Heart right ventricle (tissue), 16 donors: ENCODE data around the gene SLC6A7. TPM values are rescaled to one million over a fixed set of nuclear protein-coding genes. Genes with fewer than 3 reads are reported as not detected.

Experiments
- ATAC-seq, 8 donors: fragments of 200-7000 bp; cut with Tn5 transposase; one replicate each; pipeline ENCODE4 v1.9.1; 2020; ENCODE audit warnings: mild to moderate bottlenecking in 8 of 8, moderate library complexity in 8 of 8, moderate number of reproducible peaks in 1 of 8
- DNase-seq, 2 donors: peaks; one replicate each; pipeline ENCODE4 v3.0.0-alpha.2; 2020
- H3K27ac ChIP-seq, 10 donors: fragments of 200-600 bp; sonication (generic) in 2 of 10; one replicate each; pipeline versions ENCODE4 v1.5.0 to v1.8.0; 2020 to 2022; ENCODE audit warnings: mild to moderate bottlenecking in 3 of 10
- H3K27me3 ChIP-seq, 7 donors: fragments of 200-600 bp; one replicate each; pipeline ENCODE4 v1.8.0; 2021 to 2022; ENCODE audit warnings: mild to moderate bottlenecking in 2 of 7
- H3K36me3 ChIP-seq, 9 donors: fragments of 200-600 bp; sonication (generic) in 1 of 9; one replicate each; pipeline versions ENCODE4 v1.5.0 to v1.8.0; 2020 to 2022; ENCODE audit warnings: mild to moderate bottlenecking in 2 of 9
- H3K4me1 ChIP-seq, 9 donors: fragments of 200-600 bp; sonication (generic) in 1 of 9; one replicate each; pipeline versions ENCODE4 v1.5.0 to v1.8.0; 2020 to 2022; ENCODE audit warnings: mild to moderate bottlenecking in 4 of 9
- H3K4me3 ChIP-seq, 10 donors: fragments of 200-600 bp; sonication (generic) in 2 of 10; one replicate each; pipeline versions ENCODE4 v1.5.0 to v1.8.0; 2020 to 2022; ENCODE audit warnings: mild to moderate bottlenecking in 7 of 10, moderate library complexity in 2 of 10
- H3K9me3 ChIP-seq, 11 donors: fragments of 200-600 bp in 10 of 11; sonication (generic) in 2 of 11; one replicate each; pipeline versions ENCODE4 v1.5.0 to v1.8.0; 2013 to 2022; ENCODE audit warnings: mild to moderate bottlenecking in 2 of 11, control low read depth in 1 of 11, moderate library complexity in 1 of 11
- WGBS, 2 donors: extraction: QIAGEN DNeasy Blood & Tissue Kit; methylation state at CpG; one replicate each; pipeline ENCODE4 v1.1.7; 2013; ENCODE audit warnings: inconsistent platforms in 1 of 2; 5-methylcytosine and 5-hydroxymethylcytosine counted together
- intact Hi-C, 10 donors: fragments of 100-400 bp; cut with DNase I; formaldehyde crosslinking; loops; one replicate each; pipeline versions ENCODE4 v1.11.1 to v1.14.2; 2022
- polyA plus RNA-seq, 2 donors: library from polyadenylated mRNA; stranded (reverse); fragments of 200-250 nt; gene quantifications; one replicate each; pipeline ENCODE4 v1.2.3, GENCODE V29; 2013
- total RNA-seq, 10 donors: library from RNA; stranded (reverse); fragmentation: NEBNext Ultra II Directional in 3 of 10; extraction: Animal tissue kit (Norgen Biotek cat#: 25700) in 3 of 10; gene quantifications; one replicate each; pipeline versions ENCODE4 v1.2.1 to v1.2.4, GENCODE V29; 2021 to 2023
- TF ChIP-seq, protein P1 (sequence below), 9 donors: fragments of 200-600 bp; sonication (generic) in 2 of 9; IDR thresholded peaks; one replicate each; pipeline versions ENCODE4 v1.5.0 to v1.8.0; 2021 to 2022; ENCODE audit warnings: antibody characterized with exemption in 9 of 9, mild to moderate bottlenecking in 5 of 9, moderate library complexity in 1 of 9
- donor health status: Arrhythmogenic right ventricular cardiomyopathy.
- donor health status: ischemic (EF 13 %, LVEDD 7.1; RV severe dilation, severe dysfunction).
- donor health status: healthy with polysubstance abuse.
- donor health status: DM: no; HTN: yes; CAD: no.
- donor health status: DM: no; HTN: no; CAD: no.
- donor health status: ischemic (EF 25% LVEDD 6.9; RV normal size, moderate dysfunction).
- donor health status: ischemic (EF 25% LVEDD 5.7; RV mildly dilated, moderate dysfunction).
- donor health status: healthy.
- donor health status: DM: yes; HTN: yes; CAD: no.
- donor health status: Ischemic cardiomyopathy.
- donor health status: ischemic (EF 35%, LVEDD 5.7; RV mildly dilated, moderate dysfunction).
- donor health status: nonischemic (EF 11% LVEDD 7.7; RV severe dilation, severe dysfunction).
- donor health status: DM: yes; HTN: yes; CAD: no.
- donor health status: PGD.
- donor health status: ischemic (EF 29% LVEDD 5.4; RV normal size, mild dysfunction).
- donor health status: nonischemic (EF 23%, LVEDD 6.1; RV moderate dilation, normal function).

SLC6A7 gene
- total and polyA plus RNA-seq, 12 donors, result not detected

DNA sequence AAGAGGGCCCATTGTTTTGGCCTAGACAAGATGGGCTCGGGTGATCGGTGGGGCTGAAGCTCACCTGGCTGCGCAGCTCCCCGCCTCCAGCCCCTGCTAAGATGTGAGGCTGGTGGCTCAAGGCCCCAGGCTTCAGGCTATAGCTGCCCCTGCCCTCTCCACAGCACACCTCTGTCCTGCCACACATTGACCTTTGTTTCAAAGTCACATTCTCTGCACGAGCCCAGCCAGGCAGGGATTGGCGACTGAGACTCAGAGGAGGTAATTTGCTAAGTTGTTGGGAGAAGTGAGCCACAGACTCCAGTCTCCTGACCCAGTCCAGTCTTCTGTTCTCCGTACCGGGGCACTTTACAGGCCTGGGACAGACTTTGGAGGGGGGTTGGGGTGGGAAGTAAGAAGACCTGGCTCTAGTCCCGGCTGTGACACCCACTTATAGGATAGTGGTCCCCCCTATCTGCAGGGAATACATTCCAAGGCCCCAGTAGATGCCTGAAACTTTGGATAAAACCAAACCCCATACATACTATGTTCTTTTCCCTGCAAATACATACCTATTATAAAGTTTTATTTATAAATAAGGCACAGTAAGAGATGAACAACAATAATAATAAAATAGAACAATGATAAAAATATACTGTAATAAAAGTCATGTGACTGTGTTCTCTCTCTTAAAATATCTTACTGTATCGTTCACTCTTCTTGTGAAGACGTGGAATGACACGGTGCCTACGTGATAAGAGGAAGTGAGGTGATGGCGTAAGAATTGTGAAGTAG, 47.5 kb upstream of the SLC6A7 start:
- ATAC-seq (no peak), DNase-seq (no peak)
- WGBS, 2 donors, result 67 to 69% methylated on average over 14 of the region's 14 CpGs
- H3K4me1 ChIP-seq, result peaks cover 47 to 100% (median 85%) of the 10 kb centered on the region in 9 donors
- TF ChIP-seq, protein P1, sequence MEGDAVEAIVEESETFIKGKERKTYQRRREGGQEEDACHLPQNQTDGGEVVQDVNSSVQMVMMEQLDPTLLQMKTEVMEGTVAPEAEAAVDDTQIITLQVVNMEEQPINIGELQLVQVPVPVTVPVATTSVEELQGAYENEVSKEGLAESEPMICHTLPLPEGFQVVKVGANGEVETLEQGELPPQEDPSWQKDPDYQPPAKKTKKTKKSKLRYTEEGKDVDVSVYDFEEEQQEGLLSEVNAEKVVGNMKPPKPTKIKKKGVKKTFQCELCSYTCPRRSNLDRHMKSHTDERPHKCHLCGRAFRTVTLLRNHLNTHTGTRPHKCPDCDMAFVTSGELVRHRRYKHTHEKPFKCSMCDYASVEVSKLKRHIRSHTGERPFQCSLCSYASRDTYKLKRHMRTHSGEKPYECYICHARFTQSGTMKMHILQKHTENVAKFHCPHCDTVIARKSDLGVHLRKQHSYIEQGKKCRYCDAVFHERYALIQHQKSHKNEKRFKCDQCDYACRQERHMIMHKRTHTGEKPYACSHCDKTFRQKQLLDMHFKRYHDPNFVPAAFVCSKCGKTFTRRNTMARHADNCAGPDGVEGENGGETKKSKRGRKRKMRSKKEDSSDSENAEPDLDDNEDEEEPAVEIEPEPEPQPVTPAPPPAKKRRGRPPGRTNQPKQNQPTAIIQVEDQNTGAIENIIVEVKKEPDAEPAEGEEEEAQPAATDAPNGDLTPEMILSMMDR (IDR thresholded peaks at IDR 0.05), result no peak
- no peaks in the 10 kb centered on the region for H3K27me3 ChIP-seq
- H3K27ac ChIP-seq, result peak overlapping the region; percentile 78 to 92 (median 87)
- intact Hi-C loops, result no loop called here
- H3K9me3 ChIP-seq, result no peaks in the 10 kb centered on the region
- no peak overlapping the region for H3K4me3 ChIP-seq
- no peaks in the 10 kb centered on the region for H3K36me3 ChIP-seq

DNA sequence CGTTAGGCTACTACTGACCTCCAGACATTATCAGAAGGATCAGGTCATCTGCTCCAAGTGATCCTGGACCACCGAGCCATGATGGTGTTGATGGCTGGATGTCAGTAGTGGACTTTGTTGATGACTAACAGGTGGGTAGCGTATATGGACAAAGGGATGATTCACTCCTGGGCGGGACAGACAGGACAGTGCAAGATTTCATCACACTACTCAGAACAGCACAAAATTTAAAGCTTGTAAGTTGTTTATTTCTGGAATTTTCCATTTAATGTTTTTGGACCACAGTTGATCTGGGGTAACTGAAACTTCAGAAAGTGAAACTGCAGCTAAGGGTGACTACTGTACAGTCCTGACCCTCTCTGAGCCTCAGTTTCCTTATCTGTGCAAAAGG, 46.9 kb upstream of the SLC6A7 start:
- Histone ChIP-seq H3K4me3 (peak overlapping the region in 3 of 10 donors; percentile 30 to 38 (median 32)), H3K27ac (peak overlapping the region; percentile 78 to 92 (median 87)), H3K36me3 (no peaks in the 10 kb centered on the region), H3K4me1 (peaks cover 41 to 97% (median 79%) of the 10 kb centered on the region in 9 donors), H3K27me3 (no peaks in the 10 kb centered on the region), H3K9me3 (no peaks in the 10 kb centered on the region)
- TF ChIP-seq, protein P1 (IDR thresholded peaks at IDR 0.05), result no peak
- DNase-seq, result peak in 1 of 2 donors; percentile 15
- 63 to 66% methylated on average over 4 of the region's 4 CpGs for WGBS, 2 donors
- peak in 4 of 8 donors; percentile 4 to 45 (median 26) for ATAC-seq
- intact Hi-C loops, result no loop called here

GRCh38 chr5:150143350-150144245, 46.3 kb upstream of the SLC6A7 start:
- Histone ChIP-seq H3K36me3 (peaks cover 0 to 6% (median 0%) of the 10 kb centered on the region in 9 donors), H3K9me3 (no peaks in the 10 kb centered on the region), H3K27me3 (no peaks in the 10 kb centered on the region), H3K27ac (peak overlapping the region; percentile 78 to 92 (median 87)), H3K4me1 (peaks cover 35 to 97% (median 77%) of the 10 kb centered on the region in 9 donors), H3K4me3 (peak overlapping the region in 8 of 10 donors; percentile 21 to 38 (median 26))
- DNase-seq (peak; percentile 74 to 81), ATAC-seq (peak; percentile 38 to 72 (median 57))
- intact Hi-C loops, result no loop called here
- TF ChIP-seq, protein P1 (IDR thresholded peaks at IDR 0.05), result no peak
- WGBS, 2 donors, result 67 to 70% methylated on average over 20 of the region's 20 CpGs

DNA sequence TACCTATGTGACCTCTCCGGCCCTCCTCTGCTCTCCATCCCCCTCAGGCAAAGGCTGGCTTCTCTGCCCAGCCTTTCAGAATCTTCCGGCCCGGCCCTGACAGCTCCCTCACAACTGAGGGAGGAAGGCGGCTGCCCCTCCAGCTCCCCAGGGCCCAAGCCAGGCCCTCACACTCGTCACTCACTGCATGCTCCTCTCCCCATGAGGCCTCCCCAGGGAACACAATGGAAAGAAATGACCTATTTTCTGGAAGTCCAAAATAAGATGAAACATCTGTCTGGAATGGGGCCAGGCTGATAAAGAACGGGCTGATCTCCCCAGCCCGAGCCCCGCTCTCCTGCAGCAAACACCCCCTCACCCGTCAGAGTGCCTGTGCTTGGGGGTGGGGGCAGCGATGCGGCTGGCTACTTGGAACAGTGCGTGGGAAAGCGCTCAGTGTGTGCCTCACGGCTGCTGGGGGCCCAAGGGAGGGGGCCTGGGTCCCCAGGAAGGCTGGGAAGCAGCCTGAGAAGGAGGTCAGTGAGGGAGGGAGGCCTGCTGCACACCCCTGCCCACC, 45.5 kb upstream of the SLC6A7 start:
- 46 to 54% methylated on average over 14 of the region's 14 CpGs for WGBS, 2 donors
- peaks cover 0 to 8% (median 0%) of the 10 kb centered on the region in 9 donors for H3K36me3 ChIP-seq
- TF ChIP-seq, protein P1 (IDR thresholded peaks at IDR 0.05), result no peak
- intact Hi-C loops, result no loop called here
- H3K4me3 ChIP-seq, result peak overlapping the region in 8 of 10 donors; percentile 21 to 38 (median 26)
- DNase-seq (peak; percentile 80 to 92), ATAC-seq (peak; percentile 68 to 78 (median 71))
- H3K27me3 ChIP-seq, result no peaks in the 10 kb centered on the region
- H3K27ac ChIP-seq, result peak overlapping the region; percentile 78 to 92 (median 87)
- H3K4me1 ChIP-seq, result peaks cover 27 to 95% (median 73%) of the 10 kb centered on the region in 9 donors
- no peaks in the 10 kb centered on the region for H3K9me3 ChIP-seq
